ENCODE measurements around the gene GPR161.
A peak's percentile ranks its signal among the peaks of the same experiment; 100 is the strongest.

GPR161 gene

DNA sequence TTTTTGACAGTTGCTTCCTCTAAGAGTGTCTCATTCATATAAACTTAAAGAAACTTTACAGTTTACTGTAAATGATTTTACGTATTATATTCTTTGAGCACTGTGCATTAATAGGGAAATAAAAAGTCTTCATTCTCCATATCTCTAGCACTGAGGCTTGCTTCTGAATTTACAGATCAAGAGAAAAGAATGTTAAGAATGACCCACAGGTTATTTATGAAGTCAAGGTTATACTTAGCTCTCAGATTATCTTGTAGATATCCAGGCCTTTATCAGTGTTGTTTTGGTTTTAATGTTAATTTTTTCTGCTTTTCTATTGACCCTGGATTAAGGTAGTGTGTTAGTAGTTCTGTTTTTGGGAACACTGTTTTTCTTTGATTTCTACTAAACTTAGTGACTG is 91.4 kb downstream of the GPR161 start:
- DNase-seq (no peak), ATAC-seq (replicated peaks) (no peak)
- no peaks in the 10 kb centered on the region for H3K4me1 Mint-ChIP-seq
- no peaks in the 10 kb centered on the region for H3K9me3 Mint-ChIP-seq
- no peak overlapping the region for H3K27ac Mint-ChIP-seq
- peaks cover 26 to 32% of the 10 kb centered on the region in 2 donors for H3K36me3 Mint-ChIP-seq
- H3K4me3 Mint-ChIP-seq: no peak overlapping the region
- no peaks in the 10 kb centered on the region for H3K27me3 Mint-ChIP-seq

DNA sequence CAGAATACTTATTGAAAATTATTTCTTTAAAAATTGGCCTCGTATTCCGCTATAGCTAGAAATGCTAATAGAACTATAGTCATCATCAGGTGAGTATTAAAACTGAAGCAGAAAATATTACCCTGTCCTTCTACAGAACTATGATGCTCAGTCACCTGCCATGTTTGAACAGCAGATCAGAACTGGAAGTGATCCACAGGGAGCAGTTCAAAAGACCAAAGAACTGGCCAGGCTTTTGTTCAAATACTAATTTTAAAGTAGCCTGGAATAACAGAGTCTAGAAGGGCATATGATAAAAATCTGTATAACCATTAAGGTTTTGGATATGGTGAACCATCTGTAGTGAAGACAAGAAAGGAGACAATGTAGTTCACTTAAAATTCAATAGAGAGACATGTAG is 94.4 kb downstream of the GPR161 start:
- H3K36me3 Mint-ChIP-seq: peaks cover 19 to 33% of the 10 kb centered on the region in 2 donors
- H3K27ac Mint-ChIP-seq: no peak overlapping the region
- no peaks in the 10 kb centered on the region for H3K4me1 Mint-ChIP-seq
- no peaks in the 10 kb centered on the region for H3K27me3 Mint-ChIP-seq
- no peaks in the 10 kb centered on the region for H3K9me3 Mint-ChIP-seq
- no peak overlapping the region for H3K4me3 Mint-ChIP-seq
- DNase-seq (no peak), ATAC-seq (replicated peaks) (no peak)

DNA sequence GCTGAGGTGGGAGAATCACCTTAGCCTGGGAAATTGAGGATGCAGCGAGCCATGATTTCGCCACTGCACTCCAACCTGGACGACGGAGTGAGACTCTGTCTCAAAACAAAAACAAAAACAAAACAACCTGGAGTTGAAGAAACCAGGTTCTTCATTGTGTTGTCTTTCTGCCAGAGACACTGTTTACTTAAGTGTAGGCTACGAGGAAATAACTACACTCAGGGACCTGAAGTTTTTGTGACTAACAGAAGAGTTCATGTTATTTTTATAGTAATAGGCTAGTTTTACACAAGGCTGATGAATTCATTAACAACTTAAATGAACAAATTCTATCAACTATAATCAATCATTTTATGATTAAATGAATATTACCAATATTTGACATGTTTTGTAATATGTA is 101.4 kb downstream of the GPR161 start:
- no peaks in the 10 kb centered on the region for H3K27me3 Mint-ChIP-seq
- peaks cover 4 to 18% of the 10 kb centered on the region in 2 donors for H3K36me3 Mint-ChIP-seq
- no peaks in the 10 kb centered on the region for H3K9me3 Mint-ChIP-seq
- H3K27ac Mint-ChIP-seq: no peak overlapping the region
- DNase-seq (no peak), ATAC-seq (replicated peaks) (no peak)
- H3K4me1 Mint-ChIP-seq: peaks cover 0 to 4% of the 10 kb centered on the region in 2 donors
- H3K4me3 Mint-ChIP-seq: no peak overlapping the region

DNA sequence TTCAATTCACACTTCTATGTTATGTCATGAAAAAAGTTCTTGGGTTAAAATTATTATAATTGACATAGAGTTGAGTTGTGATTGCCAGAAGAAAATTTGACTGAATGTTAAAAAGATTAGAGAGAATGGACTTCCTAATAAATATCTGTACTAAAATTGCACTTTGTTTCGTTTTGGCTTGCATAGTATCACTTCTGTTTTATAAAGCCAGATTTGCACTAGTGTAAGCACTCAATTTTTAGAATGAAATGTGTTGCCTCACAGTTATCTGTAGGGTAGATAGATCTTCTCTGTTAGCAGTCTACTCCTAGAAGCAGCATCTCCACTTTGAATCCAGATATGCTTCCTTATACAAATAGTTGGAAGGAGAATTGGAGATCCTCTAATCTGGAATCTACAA is 104.7 kb downstream of the GPR161 start:
- H3K4me1 Mint-ChIP-seq: peaks cover 0 to 4% of the 10 kb centered on the region in 2 donors
- H3K9me3 Mint-ChIP-seq: no peaks in the 10 kb centered on the region
- no peaks in the 10 kb centered on the region for H3K27me3 Mint-ChIP-seq
- H3K4me3 Mint-ChIP-seq: no peak overlapping the region
- no peak for DNase-seq
- no peak overlapping the region for H3K27ac Mint-ChIP-seq
- peaks cover 4 to 10% of the 10 kb centered on the region in 2 donors for H3K36me3 Mint-ChIP-seq
- ATAC-seq (replicated peaks): peak; percentile 64 to 79

DNA sequence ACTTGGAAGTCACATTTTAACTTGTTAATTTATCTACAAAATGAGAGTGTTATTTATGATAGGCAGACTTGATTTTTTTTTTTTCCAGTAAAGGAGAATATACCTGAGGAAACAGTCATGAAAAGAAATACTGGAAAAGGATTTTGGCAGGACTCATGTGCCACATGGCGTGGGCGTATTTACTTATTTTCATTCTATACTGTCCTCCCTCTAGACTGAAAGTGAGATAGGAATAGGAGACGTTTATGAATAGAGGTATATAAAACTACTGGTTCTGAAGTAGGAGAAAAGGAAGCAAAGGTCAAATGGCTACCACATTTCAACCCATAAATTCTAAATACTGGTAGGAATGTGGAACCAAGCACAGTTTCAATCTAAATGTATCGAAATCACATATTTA is 105.1 kb downstream of the GPR161 start:
- no peak for DNase-seq
- H3K4me1 Mint-ChIP-seq: peaks cover 0 to 4% of the 10 kb centered on the region in 2 donors
- peak in 1 of 2 donors; percentile 14 for ATAC-seq (replicated peaks)

DNA sequence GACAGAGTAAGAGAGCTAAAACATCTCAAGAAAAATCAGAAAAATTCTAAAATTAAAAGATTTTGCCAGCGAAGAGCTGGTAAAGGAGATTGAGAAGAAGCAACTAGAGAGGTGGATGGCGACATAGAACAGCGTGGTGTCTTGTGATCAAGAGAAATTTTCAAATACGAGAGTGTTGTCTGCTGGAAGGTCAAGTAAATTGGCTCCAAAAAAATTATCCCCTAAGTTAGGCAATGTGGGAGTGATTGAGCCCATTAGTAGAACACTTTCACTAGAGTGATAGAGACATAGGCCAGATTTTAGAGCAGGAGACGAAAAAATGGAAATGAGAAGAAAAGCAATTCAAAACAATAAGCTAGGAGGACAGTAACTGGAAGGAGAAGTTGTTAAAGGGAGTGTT is 105.5 kb downstream of the GPR161 start:
- Mint-ChIP-seq H3K4me1 (peaks cover 0 to 4% of the 10 kb centered on the region in 2 donors), H3K36me3 (peaks cover 4 to 10% of the 10 kb centered on the region in 2 donors), H3K27me3 (no peaks in the 10 kb centered on the region), H3K9me3 (no peaks in the 10 kb centered on the region), H3K4me3 (no peak overlapping the region), H3K27ac (no peak overlapping the region)
- no peak for ATAC-seq (replicated peaks)
- no peak for DNase-seq

More for the DNA sequence above, 105.1 kb downstream of the GPR161 start:
- Mint-ChIP-seq H3K27ac (no peak overlapping the region), H3K4me3 (no peak overlapping the region), H3K27me3 (no peaks in the 10 kb centered on the region), H3K36me3 (peaks cover 4 to 10% of the 10 kb centered on the region in 2 donors), H3K9me3 (no peaks in the 10 kb centered on the region)

Measured in stimulated activated naive B cell treated with anti-CD40 and anti-IgM and Interleukin-4, amounts not matched to agents 10 μg/mL and 1 μg/mL and 100 μg/mL, for 72 hours (primary cell).